Measurements from ENCODE around the gene ATXN10.

ATXN10 gene

DNA sequence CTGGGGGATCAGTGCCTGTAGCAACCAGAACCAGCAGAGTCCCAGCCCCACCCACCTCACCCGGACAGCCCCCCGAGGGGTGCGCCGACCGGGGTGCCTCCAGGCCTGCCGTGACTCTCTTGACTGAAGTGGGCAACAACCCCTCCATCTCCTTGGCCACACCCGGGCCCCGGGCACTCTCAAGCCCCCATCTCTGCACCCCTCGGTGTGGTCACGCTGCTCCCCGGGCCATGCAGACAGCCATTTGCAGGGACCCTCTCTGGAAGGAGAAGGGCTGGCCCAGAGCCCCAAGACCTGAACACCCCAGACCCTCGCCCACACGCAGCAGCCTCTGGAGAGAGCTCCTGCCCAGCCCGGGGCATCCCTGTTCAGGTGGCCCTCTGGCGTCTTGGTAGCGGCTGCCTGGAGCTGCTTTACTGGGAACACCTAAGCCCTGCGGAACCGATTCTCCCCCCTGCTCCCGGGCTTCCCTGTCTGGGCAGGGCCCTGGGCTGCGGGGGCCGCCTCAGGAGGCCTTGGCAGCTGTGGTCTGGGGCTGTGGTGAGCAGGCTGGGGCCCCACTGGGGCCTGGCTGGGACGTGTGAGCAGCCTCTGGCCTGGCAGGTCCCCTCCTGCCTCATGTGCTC is 220.5 kb downstream of the ATXN10 start:
- DNase-seq (ENCODE audit: low spot score) = no peak

- no peak for DNase-seq (ENCODE audit: low spot score)
Measured at GRCh38 chr22:45892681-45893461, 221.2 kb downstream of the ATXN10 start.

GRCh38 chr22:45893516-45893915 is 221.9 kb downstream of the ATXN10 start:
- DNase-seq (ENCODE audit: low spot score) = no peak

All from pons (tissue), 1 donor.